Measurements from ENCODE around the gene SHMT2. TPM values are rescaled to one million over a fixed set of nuclear protein-coding genes. Genes with fewer than 3 reads are reported as not detected.

Gene SHMT2
- total RNA-seq, 1 experiment from 2014 or later = 421 TPM

DNA sequence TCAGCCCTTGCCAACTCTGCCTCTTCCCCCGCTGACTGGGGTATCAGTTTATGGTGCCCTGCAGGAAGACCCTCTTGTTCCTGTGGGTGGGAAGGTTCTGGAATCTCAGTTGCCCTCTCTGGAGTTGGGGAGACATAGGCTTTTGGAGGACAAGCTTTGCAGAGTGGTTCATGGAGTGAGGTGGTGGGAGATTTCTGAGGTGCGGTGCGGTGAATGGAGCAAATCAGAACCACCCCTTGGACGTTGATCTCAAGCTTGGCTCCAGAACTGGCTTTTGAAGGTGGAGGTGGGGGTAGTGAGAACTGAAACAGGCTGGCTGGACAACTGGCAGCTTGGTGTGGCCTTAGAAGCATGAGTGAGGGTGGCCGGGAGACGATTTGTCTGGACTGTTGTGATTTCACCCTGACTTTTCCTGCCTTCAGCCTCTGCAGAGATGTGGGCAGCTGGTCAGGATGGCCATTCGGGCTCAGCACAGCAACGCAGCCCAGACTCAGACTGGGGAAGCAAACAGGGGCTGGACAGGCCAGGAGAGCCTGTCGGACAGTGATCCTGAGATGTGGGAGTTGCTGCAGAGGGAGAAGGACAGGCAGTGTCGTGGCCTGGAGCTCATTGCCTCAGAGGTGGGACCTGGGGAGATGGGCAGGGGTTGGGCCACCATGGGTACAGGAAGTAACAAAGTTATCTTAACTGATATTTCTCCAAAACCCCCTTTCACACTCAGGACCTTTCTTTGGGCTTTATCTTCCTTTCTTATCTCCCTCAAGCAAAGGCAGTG lies 1.1 kb downstream of the SHMT2 start:
- H3K36me3 Mint-ChIP-seq (ENCODE audit: insufficient read depth, unreplicated experiment) = peaks cover 56% of the 10 kb centered on the region
- intact Hi-C loops (cut with micrococcal nuclease) = no loop called here
- DNase-seq (ENCODE audit: unreplicated experiment) = no peak
- peak overlapping the region; percentile 98 for H3K4me3 Mint-ChIP-seq (ENCODE audit: unreplicated experiment)
- H3K27me3 Mint-ChIP-seq (ENCODE audit: insufficient read depth, unreplicated experiment) = no peaks in the 10 kb centered on the region
- BruUV-seq (replicated peaks) = TSS peak; percentile 46
- CTCF ChIA-PET = interaction anchor here (0.7 to 10.2 kb wide), 6 partner anchors 11 to 222 kb away, joined by 3 to 152 read pairs (median 4); no protein-coding TSS in a partner anchor
- peaks cover 20% of the 10 kb centered on the region for H3K4me1 Mint-ChIP-seq (ENCODE audit: insufficient read depth, unreplicated experiment)
- no peaks in the 10 kb centered on the region for H3K9me3 Mint-ChIP-seq (ENCODE audit: unreplicated experiment)
- TF ChIP-seq, protein P1, sequence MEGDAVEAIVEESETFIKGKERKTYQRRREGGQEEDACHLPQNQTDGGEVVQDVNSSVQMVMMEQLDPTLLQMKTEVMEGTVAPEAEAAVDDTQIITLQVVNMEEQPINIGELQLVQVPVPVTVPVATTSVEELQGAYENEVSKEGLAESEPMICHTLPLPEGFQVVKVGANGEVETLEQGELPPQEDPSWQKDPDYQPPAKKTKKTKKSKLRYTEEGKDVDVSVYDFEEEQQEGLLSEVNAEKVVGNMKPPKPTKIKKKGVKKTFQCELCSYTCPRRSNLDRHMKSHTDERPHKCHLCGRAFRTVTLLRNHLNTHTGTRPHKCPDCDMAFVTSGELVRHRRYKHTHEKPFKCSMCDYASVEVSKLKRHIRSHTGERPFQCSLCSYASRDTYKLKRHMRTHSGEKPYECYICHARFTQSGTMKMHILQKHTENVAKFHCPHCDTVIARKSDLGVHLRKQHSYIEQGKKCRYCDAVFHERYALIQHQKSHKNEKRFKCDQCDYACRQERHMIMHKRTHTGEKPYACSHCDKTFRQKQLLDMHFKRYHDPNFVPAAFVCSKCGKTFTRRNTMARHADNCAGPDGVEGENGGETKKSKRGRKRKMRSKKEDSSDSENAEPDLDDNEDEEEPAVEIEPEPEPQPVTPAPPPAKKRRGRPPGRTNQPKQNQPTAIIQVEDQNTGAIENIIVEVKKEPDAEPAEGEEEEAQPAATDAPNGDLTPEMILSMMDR (IDR thresholded peaks at IDR 0.05; ENCODE audit: unreplicated experiment) = no peak
- POLR2A ChIA-PET = interaction anchor here (0.6 to 3.1 kb wide), 10 partner anchors 9 to 152 kb away, joined by 3 to 37 read pairs (median 6); partner anchors contain the start of genes NEMP1 and STAT6
- peak overlapping the region; percentile 99 for H3K27ac Mint-ChIP-seq (ENCODE audit: low read depth, unreplicated experiment)

DNA sequence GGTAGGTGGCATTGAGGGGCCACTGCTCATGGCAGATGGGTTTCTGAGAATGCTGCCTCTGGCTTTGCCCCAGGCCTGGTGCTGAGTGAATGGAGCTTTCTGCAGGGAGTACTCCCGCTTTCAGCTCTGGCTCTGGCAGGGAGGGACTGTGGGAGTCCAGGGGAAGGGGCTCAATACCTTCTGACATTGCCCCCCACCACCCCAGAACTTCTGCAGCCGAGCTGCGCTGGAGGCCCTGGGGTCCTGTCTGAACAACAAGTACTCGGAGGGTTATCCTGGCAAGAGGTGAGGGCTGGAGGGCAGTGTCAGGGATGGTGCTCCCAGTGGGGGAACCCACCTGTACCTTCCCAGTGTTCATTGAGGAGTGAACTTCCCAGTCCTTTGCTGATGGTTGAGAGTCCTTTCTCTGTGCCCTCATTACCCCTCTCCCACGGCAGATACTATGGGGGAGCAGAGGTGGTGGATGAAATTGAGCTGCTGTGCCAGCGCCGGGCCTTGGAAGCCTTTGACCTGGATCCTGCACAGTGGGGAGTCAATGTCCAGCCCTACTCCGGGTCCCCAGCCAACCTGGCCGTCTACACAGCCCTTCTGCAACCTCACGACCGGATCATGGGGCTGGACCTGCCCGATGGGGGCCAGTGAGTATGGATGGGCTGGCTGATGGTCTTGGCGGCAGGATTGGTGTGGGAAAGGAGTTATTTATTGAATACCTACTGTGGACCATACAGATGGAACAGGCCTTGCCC lies 1.9 kb downstream of the SHMT2 start:
- intact Hi-C loops (cut with micrococcal nuclease) = no loop called here
- peaks cover 21% of the 10 kb centered on the region for H3K4me1 Mint-ChIP-seq (ENCODE audit: insufficient read depth, unreplicated experiment)
- H3K36me3 Mint-ChIP-seq (ENCODE audit: insufficient read depth, unreplicated experiment) = peaks cover 56% of the 10 kb centered on the region
- TF ChIP-seq, protein P1 (IDR thresholded peaks at IDR 0.05; ENCODE audit: unreplicated experiment) = no peak
- H3K9me3 Mint-ChIP-seq (ENCODE audit: unreplicated experiment) = no peaks in the 10 kb centered on the region
- no TSS peak for BruUV-seq (replicated peaks)
- POLR2A ChIA-PET = interaction anchor here (2.1 to 3.1 kb wide), 3 partner anchors 12 to 120 kb away, joined by 6 to 23 read pairs (median 17); partner anchors contain the start of gene STAT6
- H3K27ac Mint-ChIP-seq (ENCODE audit: low read depth, unreplicated experiment) = peak overlapping the region; percentile 99
- peak overlapping the region; percentile 98 for H3K4me3 Mint-ChIP-seq (ENCODE audit: unreplicated experiment)
- H3K27me3 Mint-ChIP-seq (ENCODE audit: insufficient read depth, unreplicated experiment) = no peaks in the 10 kb centered on the region
- DNase-seq (ENCODE audit: unreplicated experiment) = no peak
- CTCF ChIA-PET = interaction anchor here (0.7 to 10.2 kb wide), 4 partner anchors 10 to 221 kb away, joined by 3 to 152 read pairs (median 33); no protein-coding TSS in a partner anchor

DNA sequence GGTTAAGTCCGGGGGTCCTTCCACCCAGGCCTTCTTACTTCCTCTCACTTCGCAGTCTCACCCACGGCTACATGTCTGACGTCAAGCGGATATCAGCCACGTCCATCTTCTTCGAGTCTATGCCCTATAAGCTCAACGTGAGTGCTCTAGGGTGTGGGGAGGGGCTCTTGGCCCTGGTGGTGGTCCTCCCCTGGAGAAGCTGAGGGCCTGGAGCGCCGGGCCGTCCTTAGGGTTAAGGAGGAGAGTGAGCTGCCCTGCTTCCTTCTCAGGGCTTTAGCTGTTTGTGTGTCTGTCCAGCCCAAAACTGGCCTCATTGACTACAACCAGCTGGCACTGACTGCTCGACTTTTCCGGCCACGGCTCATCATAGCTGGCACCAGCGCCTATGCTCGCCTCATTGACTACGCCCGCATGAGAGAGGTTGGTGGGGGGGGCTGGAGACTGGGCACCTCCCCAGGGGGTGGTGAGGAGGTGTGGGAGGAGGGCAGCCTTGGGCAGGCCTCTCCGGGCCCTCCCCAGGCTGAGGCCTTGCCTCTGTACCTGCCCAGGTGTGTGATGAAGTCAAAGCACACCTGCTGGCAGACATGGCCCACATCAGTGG lies 2.7 kb downstream of the SHMT2 start:
- DNase-seq (ENCODE audit: unreplicated experiment) = no peak
- intact Hi-C loops (cut with micrococcal nuclease) = no loop called here
- TF ChIP-seq, protein P1 (IDR thresholded peaks at IDR 0.05; ENCODE audit: unreplicated experiment) = no peak
- H3K27me3 Mint-ChIP-seq (ENCODE audit: insufficient read depth, unreplicated experiment) = no peaks in the 10 kb centered on the region
- BruUV-seq (replicated peaks) = no TSS peak
- H3K4me1 Mint-ChIP-seq (ENCODE audit: insufficient read depth, unreplicated experiment) = peaks cover 30% of the 10 kb centered on the region
- ChIA-PET POLR2A (no interaction called here), CTCF (interaction anchor here (0.8 to 10.2 kb wide), 4 partner anchors 9 to 392 kb away, joined by 4 to 152 read pairs (median 33); no protein-coding TSS in a partner anchor)
- H3K27ac Mint-ChIP-seq (ENCODE audit: low read depth, unreplicated experiment) = no peak overlapping the region
- H3K4me3 Mint-ChIP-seq (ENCODE audit: unreplicated experiment) = no peak overlapping the region
- H3K9me3 Mint-ChIP-seq (ENCODE audit: unreplicated experiment) = no peaks in the 10 kb centered on the region
- peaks cover 56% of the 10 kb centered on the region for H3K36me3 Mint-ChIP-seq (ENCODE audit: insufficient read depth, unreplicated experiment)
